ENCODE results near the gene HINFP.
A peak's percentile ranks its signal among the peaks of the same experiment; 100 is the strongest.
"Not testable (repeated sequence)": the region's sequence is repeated elsewhere in the genome, so short reads cannot be mapped to it uniquely, and the experiment has no call there.

Gene HINFP

DNA sequence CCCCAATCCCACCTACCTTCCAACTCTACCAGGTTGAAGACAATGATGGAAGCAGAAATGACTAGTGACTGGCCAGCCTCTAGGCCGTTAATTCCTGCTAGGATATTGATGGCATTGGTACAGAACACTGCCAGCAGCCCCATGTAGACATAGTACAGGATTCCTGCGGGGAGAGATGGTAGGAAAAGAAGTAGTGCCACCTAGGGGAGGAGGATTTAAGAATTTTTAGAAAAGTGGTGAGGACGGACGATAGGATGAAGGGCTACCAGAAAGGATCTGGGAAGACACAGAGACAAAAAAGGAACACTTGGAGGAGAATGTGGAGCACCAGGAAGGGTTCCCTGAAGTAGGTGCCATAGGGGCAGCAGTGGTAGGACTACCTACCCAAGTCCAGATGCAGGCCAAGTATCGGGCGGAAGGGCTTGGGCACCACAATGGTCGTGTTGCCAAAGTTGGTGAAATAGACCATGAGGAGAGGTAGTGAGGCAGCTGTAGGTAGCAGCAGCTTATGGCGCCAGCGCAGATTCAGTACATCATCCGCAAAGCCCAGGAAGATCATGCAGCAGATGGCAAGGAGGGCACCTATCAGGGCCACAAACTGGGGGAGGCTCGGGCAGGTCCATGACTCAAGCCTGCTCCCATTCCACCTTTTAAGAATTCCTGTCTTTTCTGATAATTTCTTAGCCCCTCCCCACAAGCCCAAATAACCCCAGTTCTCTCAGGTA lies 21.0 kb upstream of the HINFP start:
- peak; percentile 36 for DNase-seq (ENCODE audit: low spot score)

DNA sequence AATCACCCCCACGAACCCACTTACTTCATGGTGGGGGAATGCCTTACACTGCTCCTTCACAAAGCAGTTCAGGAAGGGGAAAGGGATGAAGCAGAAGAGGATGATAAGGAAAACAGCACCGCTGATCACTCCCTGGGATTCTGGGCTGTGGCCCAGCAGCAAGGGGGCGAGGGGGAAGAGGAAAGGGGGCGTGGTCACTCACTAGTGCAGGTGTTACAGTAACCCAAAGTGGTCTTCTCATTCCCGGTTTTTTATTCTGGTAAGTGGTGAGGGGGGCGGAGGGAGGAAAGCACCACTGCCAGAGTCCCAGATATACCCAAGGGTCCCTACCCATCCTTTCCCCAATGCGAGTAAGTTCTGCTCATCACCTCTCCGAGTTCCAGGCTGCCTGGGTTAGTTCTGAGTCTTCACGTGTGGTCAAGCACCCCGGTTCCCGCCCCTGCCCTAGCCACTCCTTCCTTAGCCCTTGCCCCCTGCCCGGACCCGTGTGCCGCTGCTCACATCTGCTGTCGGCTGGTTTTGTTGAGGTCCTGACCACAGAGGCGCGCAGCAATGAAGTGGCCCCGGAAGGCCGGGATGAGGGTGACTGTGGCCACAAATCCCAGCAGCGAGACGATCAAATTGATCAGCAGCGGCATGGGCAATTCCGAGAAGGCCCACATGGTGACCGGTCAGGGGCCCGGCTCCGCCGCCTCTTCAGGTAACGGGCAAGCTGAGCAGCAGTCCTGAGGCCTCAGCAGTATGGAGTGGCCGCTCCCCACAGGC lies 20.2 kb upstream of the HINFP start:
- peak; percentile 36 for DNase-seq (ENCODE audit: low spot score)

DNA sequence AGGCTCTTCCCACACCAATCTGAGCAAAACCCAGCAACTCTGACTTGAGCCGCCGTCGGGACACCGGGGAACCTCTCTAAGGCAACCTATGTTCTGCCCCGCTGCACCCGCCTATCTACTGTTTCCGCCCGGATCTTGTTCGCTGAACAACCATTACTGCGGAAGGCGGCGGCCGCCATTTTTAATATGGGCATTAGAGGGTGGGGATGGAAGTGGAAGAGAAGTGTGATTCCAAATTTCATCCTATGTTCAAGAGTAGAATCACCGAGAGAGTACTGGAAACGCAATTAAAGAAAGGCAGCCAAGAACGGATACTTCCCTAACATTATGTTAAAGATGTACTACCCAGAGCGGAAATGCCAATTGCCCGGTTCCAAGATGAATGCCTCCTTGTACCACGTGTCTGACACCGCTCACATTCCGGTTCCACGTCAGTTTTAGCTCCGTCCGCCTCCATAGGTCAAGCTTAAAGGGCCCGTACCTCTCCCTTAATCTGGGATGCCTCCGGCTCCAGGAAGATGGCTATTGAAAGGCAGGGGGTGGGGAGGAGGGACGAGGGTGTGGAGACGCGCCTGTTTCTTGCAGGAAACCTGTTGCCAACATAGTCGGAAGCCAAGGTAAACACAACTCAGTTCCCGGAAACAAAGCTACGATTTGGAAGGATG lies 19.5 kb upstream of the HINFP start, which contains the start of gene DPAGT1:
Gene DPAGT1, minus strand, starts transcription at position 95 of the 665 bp plus-strand sequence. CDS start 198 bp downstream, outside the sequence.
- DNase-seq (ENCODE audit: low spot score): peak; percentile 95

DNA sequence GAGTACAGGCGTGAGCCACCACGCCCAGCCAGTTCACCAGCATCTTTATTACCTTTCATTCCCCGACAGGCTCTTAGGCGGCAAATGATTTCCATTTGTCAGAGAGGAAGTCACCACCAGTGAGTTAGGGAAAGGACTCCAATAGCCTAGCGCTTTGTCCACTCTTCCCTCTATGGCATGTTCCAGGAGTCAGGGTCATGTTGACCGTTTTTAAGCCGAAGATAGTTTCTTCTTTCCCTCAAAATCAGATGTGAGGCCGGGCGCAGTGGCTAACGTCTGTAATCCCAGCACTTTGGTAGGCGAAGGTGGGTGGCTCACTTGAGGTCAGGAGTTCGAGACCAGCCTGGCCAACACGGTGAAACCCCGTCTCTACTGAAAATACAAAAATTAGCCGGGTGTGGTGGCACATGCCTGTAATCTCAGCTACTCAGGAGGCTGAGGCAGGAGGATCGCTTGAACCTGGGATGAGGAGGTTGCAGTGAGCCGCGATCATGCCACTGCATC lies 18.2 kb upstream of the HINFP start:
- DNase-seq (ENCODE audit: low spot score): not testable (repeated sequence)

DNA sequence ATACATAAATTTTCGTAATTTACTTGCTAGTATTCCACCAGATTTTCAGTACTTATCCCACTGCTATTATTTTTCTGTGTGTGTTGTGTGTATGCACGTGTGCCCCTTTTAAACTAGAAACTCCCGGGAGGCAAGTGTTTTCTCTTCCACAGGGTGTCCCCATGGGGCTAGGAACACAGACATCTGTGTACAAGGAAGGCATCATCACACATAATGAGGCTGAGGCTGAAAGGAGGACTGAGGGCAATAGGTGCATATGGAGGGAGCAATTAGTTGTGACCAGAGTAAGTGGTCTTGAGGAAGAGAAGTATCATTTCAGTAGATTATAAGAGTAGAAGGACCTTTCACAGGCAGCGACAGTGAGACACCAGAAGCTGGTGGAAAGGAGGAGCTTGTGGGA lies 17.6 kb upstream of the HINFP start:
- no peak for DNase-seq (ENCODE audit: low spot score)

DNA sequence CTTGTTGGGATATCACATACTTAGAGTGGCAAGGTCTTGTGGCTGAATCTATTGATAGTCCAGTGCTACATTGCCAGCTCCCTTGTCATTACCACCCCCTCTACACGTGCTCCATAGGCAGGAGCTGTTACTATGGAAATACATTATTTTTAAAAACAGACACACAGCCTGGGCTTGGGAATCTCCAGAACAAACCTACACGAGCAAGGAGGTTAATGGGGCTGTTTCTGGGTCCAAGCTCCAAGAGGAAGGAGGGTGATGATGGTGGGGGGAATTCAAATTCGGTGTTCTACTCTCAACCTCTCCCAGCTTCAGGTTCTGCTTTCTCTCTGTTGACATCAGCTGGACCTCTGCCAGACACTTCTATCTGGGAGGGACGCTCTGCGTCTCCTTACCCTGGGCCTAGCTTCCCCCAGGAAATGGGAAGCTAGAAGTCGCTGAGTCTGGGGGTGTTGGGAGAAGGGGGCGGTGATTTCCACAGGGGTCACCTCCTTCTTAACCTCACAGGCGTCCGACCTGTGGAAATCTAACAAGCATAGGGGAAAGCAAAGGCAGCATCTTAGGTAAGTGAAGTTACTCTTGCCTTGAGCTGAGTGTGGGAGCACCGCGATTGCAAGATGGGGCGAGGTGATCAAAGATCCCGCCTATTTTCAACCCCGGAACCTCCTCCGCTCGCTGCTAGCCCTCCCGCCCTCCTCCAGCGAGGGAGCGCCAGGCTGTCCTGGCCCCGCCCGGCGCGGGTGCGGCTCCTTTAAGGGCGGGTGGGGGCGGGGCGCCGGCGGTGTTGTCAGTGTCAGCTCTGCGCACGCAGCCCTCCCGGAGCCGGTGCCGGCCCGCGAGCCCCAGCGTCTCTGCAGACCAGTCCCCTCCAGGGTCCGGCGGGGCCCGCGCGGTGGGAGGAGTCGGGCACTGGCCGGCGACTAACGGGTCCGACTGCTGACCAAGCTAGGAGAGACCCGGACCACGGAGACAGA lies 14.5 kb upstream of the HINFP start, which contains the start of gene C2CD2L:
Gene C2CD2L, plus strand, starts transcription at position 781 of the 974 bp plus-strand sequence. CDS start 398 bp downstream, outside the sequence.
- DNase-seq (ENCODE audit: low spot score): no peak

DNA sequence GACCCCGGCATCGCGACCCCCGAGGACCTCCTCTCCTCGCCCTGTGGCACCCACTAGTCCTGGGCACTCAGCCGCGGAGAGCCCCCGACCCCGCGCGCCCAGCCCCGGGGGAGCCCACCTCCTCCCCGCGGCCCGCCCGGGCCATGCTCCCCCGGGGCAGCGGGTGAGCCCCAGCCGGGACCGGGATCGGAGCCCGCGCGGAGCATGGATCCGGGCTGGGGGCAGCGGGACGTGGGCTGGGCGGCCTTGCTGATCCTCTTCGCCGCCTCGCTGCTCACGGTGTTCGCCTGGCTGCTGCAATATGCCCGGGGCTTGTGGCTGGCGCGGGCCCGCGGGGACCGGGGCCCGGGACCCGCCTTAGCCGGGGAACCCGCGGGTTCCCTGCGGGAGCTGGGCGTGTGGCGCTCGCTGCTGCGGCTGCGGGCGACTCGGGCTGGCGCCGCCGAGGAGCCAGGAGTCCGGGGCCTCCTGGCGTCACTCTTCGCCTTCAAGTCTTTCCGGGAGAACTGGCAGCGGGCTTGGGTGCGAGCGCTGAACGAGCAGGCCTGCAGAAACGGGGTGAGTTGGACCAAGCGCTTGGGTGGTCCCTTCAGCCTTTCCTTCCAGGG lies 13.7 kb upstream of the HINFP start:
- no peak for DNase-seq (ENCODE audit: low spot score)

DNA sequence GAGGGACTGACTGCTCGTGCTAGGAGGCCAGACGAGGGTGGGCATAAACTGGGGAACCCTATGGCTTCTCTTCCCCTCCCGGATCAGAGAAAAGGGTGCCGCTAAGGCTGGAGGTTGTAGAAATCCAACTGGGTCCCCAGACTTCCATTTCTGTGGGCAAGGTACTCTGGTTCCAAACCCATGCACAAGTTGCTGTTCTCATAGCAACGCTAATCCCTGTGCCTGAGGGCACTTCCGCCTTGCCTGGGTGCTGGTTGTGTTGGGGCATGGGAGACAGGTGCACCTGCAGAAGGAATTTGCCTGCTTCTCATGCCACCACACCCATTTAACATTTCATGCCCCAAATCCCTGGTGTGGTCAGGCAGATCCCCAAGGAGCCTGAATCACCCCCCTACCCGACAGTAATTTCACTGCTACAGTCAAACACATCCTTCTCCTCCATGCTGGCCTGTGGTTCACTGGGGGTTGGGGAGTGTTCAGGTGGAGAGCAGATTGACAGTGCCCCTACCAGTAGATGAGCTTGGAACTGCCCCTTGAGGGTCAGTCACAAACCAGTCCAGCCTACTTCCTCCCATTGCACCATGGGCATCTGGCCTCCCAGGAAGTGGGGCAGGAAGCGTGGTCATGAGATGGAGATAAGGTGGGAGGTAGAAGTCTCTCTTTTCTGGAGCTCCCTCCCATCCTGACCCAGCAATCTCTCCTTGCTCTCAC lies 13.1 kb upstream of the HINFP start:
- no peak for DNase-seq (ENCODE audit: low spot score)

DNA sequence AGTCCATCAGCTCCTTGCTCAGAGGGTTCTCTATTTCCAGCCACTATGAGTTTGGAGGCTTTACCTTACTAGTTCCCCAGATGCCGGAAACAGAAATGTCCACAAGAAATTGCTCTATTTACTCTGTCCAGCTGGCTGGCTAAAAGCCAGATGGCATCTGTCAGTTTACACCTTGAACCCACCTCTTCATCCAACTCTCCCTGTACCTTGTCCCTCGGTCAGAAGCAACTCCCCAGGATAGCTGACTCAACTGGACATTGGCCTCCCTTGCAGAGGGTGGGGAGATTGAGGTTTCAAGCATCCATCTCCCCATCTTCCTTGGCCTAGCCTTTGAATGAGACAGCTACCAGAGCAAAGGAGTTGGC lies 12.5 kb upstream of the HINFP start:
- DNase-seq (ENCODE audit: low spot score): no peak

DNA sequence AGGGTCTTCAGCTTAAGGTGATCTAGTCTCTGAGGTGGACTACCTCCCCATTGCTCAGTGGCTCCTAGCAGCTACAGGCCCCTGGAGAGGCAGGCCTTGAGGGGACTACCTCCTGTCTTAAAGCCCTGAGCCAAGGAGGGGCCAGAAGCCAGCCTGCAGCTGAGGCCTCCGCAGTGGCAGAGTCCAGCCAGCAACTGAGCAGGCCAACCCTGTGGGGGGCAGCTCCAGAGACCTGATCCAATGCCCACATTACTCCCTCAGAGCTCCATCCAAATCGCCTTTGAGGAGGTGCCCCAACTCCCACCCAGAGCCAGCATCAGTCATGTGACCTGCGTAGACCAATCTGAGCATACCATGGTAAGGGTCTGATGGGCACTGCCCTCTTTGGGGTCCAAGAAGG lies 11.5 kb upstream of the HINFP start:
- DNase-seq (ENCODE audit: low spot score): no peak

DNA sequence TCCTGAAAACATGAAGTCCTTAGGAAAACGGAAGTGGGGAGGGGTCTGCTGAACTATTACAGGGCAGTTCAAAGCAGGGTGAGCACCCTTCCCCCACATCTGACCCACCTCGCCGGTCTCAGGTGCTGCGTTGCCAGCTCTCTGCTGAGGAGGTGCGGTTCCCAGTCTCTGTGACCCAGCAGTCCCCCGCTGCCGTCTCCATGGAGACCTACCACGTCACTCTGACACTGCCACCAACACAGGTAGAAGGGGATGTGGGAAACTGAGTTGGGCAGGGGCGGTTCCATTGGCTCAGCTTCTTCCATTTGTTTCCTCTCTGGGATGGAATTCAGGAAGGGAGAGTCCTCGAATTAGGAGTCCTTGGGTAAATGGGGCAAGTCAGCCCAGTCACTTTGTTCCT lies 10.9 kb upstream of the HINFP start:
- DNase-seq (ENCODE audit: low spot score): no peak

DNA sequence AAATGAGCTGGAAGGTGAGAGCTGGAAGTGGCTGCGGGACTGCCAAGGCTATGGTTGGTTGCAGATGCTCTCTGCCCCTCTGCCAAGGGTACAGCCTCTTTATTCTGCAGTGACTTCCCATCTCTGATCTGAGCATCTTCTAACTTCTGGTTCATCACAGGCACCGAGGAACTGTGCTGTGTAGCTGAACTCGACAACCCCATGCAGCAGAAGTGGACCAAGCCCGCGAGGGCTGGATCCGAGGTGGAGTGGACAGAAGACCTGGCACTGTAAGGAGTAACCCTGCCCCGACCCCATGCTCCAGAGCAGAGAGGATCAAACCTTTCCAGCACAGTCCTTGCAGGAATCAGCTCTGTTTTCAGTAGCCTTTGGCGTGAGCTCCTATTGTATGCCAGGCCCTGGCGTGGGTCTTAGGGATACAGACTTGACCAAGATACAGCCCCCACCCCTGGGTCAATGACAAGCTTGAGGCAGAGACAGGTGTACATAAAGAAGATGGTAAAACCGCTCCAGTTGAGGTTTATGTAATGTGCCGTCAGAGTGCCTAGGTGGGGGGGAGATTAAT lies 9.9 kb upstream of the HINFP start:
- no peak for DNase-seq (ENCODE audit: low spot score)

DNA sequence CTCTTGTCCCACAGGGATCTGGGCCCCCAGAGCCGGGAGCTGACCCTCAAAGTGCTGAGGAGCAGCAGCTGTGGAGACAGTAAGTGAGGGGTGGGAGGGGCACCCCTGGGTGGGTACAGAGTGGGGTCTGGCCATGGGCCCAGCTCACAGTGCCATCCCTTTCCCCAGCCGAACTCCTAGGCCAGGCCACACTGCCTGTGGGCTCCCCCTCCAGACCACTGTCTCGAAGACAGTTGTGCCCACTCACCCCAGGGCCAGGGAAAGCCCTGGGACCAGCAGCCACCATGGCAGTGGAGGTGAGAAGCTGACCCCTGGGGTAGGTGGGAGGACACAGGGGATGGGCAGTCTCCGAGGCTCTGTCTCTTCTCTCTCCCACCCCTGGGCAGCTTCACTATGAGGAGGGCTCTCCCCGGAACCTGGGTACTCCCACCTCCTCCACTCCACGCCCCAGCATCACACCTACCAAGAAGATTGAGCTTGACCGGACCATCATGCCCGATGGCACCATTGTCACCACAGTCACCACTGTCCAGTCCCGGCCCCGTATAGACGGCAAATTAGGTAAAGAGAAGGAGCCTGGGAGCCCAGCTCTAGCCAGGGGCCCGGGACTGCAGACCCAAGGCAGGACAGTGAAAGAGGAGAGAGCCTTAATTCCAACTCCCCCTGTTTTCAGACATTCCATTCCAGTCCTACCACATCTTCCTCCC lies 8.9 kb upstream of the HINFP start:
- no peak for DNase-seq (ENCODE audit: low spot score)

DNA sequence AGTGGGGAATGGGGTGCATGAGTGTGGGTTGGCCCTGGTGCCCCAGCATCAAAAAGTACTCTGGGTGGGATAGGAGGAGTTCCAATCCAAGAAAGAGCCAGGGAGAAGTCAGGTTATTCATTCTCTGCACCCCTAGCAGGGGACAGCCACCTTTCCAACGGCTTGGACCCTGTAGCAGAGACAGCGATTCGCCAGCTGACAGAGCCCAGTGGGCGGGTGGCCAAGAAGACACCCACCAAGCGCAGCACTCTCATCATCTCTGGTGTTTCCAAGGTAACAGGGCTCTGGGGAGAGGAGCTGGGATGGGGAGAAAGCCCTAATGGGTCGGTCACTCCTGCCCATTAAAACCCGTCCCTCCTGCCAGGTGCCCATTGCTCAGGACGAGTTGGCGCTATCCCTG lies 7.7 kb upstream of the HINFP start:
- DNase-seq (ENCODE audit: low spot score): no peak

DNA sequence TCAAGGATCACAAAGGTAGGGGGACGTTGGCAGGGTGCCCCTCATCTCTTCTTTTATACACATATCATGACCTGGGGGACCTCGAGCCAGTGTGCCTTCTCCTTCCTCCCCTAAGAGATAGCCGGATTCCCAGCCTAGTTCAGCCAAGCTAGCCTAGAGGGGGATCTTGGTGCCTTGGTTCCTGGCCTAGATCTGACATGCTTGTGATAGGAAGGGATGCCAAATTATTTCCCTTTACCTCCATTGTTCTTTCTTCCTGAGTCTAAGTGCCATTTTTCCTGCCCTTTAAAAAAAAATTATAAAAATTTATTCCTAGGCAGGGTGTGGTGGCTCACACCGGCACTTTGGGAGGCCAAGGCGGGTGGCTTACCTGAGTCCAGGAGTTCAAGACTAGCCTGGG lies 7.0 kb upstream of the HINFP start:
- no peak for DNase-seq (ENCODE audit: low spot score)

DNA sequence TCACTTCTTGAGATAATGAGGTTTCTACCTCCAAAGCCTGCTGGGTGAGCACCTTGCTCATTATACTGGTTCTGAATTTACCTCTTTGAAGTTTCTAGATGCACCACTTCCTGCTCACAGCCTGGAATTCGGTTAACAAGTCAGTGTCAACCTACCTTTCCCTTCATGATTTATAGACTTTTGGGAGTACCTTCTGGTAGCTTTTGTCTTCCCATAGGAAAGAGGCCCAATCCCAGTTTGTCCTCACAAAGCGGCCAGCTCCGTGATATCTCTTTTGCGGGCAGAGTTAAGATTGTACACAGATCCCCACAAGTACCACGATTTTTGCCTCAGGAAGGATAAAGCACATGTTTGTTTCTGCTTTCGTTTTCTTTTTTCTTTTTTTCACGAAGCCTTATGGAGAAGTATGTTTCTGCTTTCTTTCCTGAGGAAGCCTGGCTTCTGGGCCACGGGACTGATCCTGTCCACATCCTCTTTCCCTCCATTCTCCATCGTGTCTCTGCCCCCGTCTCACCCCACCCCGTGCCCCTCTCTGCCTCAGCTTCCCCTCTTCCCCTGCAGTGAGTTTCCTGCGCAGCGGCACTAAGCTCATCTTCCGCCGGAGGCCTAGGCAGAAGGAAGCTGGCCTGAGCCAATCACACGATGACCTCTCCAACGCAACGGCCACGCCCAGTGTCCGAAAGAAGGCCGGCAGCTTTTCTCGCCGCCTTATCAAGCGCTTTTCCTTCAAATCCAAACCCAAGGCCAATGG lies 5.7 kb upstream of the HINFP start:
- no peak for DNase-seq (ENCODE audit: low spot score)

DNA sequence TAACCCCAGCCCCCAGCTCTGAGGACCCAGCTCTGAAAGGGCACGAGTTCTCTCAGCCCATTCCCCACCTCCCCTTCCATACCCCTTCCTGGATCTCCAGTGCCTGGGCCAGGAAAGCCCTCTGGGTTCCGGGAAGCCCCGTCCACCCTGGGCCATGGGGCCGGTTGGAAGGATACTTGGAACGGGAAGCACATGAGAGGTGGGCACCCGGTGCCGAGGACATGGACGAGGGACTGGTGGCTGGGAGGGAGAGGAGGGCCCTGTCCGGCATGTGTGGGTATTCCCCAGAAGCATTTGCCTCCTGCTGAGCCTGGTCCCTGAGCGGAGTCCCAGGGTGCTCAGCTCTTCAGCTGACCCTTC lies 5.2 kb upstream of the HINFP start:
- DNase-seq (ENCODE audit: low spot score): no peak

DNA sequence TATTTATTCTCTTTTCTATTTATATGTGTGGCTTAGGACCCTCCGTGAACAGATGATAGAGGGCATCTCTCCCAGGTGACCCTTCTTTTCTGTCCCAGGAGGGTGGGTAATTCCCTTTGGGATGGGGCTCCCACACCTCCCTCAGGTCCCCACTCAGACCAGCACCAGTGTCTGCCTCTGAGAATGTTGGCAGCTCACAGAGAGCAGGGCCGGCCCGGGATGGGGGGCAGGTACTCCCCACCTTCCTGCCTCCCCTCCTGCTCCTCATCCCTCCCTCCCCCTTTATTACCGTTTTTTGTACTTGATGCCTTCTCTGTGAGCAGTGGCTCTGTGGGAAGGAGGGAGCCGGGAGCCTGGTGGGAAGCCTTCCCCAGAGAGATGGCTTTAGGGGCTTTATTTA lies 4.8 kb upstream of the HINFP start:
- no peak for DNase-seq (ENCODE audit: low spot score)

Measured in kidney capillary endothelial cell (primary cell).